H1 (cell line): ENCODE results near the gene AHRR. TPM values are rescaled to one million over a fixed set of nuclear protein-coding genes. Genes with fewer than 3 reads are reported as not detected.

Experiments
- CTBP2 ChIP-seq: IDR thresholded peaks from 2 replicates; pipeline ENCODE4 v1.7.0; 2011; ENCODE audit warnings: borderline replicate concordance, mild to moderate bottlenecking, moderate library complexity, mixed read lengths, low read length; ENCODE audit not compliant: insufficient read depth, insufficient read length
- HDAC6 ChIP-seq: IDR thresholded peaks from one replicate; pipeline ENCODE4 v1.7.1; 2012; ENCODE audit warnings: low read depth, mild to moderate bottlenecking, inconsistent platforms, low read length, moderate library complexity
- NANOG ChIP-seq: IDR thresholded peaks from 2 replicates; pipeline ENCODE4 v1.6.1; 2011; ENCODE audit warnings: low read length, low read depth, mild to moderate bottlenecking, inconsistent platforms; ENCODE audit not compliant: insufficient read depth, poor library complexity, severe bottlenecking
- SP1 ChIP-seq: IDR thresholded peaks from 2 replicates; pipeline ENCODE4 v1.6.1; 2011; ENCODE audit warnings: low read depth, low read length
- polyA plus RNA-seq, 7 experiments: library from polyadenylated mRNA; depleted of rRNA in 3 of 7; stranded (reverse) in 5 of 7; unstranded in 2 of 7; fragments of >200 nt in 5 of 7; fragments of 200-250 nt in 2 of 7; gene quantifications; 1 replicate in 5 of 7; 2 replicates in 1 of 7; 4 replicates in 1 of 7; pipeline versions ENCODE4 v1.2.1 to v1.2.3, GENCODE V29; 2011 to 2013; ENCODE audit warnings: missing spikeins in 2 of 7, mixed read lengths in 2 of 7
- total RNA-seq: library from RNA; stranded (reverse); fragmentation: NEBNext Ultra II Directional; extraction: Animal tissue kit (Norgen Biotek cat#: 25700); gene quantifications from 2 replicates; pipeline ENCODE4 v1.2.1, GENCODE V29; 2021
- TF ChIP-seq, protein P1 (sequence below): IDR thresholded peaks from 2 replicates; pipeline ENCODE4 v1.6.1; 2012; ENCODE audit warnings: inconsistent platforms
- TF ChIP-seq, protein P2 (sequence below): fragments of 300-600 bp; sonication (generic); IDR thresholded peaks from 2 replicates; pipeline ENCODE4 v1.7.1; 2012; ENCODE audit warnings: low read length, moderate library complexity, mild to moderate bottlenecking, inconsistent platforms; ENCODE audit not compliant: insufficient replicate concordance

Gene AHRR
- total and polyA plus RNA-seq, 2 of the 8 experiments (the other 6 are each of a cell fraction or from before 2014, with no cell fraction given): 0.41 to 0.80 TPM

DNA sequence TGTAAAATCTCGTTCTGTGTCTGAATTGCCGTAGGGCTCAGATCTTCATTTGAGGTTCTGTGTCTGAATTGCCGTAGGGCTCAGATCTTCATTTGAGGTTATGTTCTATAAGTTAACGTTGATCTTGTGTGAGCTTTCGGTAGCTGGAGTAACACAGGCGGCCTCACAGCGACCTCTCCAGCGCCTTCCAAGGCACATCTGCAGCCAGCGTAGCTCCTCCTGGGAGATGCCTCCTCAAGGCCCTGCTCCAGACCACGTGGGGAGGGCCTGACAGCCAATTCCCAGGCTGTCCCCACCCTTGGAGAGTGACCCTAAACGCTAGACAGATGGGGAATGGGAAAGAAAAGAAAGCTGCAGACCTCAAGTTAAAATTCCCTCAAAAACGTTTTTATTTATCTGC, 8.7 kb upstream of the AHRR start (continued):
- TF ChIP-seq, protein P1, sequence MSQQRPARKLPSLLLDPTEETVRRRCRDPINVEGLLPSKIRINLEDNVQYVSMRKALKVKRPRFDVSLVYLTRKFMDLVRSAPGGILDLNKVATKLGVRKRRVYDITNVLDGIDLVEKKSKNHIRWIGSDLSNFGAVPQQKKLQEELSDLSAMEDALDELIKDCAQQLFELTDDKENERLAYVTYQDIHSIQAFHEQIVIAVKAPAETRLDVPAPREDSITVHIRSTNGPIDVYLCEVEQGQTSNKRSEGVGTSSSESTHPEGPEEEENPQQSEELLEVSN: no peak
- no peak for TF ChIP-seq NANOG
- TF ChIP-seq CTBP2: no peak
- TF ChIP-seq SP1: no peak
- TF ChIP-seq HDAC6: no peak
- TF ChIP-seq, protein P2, sequence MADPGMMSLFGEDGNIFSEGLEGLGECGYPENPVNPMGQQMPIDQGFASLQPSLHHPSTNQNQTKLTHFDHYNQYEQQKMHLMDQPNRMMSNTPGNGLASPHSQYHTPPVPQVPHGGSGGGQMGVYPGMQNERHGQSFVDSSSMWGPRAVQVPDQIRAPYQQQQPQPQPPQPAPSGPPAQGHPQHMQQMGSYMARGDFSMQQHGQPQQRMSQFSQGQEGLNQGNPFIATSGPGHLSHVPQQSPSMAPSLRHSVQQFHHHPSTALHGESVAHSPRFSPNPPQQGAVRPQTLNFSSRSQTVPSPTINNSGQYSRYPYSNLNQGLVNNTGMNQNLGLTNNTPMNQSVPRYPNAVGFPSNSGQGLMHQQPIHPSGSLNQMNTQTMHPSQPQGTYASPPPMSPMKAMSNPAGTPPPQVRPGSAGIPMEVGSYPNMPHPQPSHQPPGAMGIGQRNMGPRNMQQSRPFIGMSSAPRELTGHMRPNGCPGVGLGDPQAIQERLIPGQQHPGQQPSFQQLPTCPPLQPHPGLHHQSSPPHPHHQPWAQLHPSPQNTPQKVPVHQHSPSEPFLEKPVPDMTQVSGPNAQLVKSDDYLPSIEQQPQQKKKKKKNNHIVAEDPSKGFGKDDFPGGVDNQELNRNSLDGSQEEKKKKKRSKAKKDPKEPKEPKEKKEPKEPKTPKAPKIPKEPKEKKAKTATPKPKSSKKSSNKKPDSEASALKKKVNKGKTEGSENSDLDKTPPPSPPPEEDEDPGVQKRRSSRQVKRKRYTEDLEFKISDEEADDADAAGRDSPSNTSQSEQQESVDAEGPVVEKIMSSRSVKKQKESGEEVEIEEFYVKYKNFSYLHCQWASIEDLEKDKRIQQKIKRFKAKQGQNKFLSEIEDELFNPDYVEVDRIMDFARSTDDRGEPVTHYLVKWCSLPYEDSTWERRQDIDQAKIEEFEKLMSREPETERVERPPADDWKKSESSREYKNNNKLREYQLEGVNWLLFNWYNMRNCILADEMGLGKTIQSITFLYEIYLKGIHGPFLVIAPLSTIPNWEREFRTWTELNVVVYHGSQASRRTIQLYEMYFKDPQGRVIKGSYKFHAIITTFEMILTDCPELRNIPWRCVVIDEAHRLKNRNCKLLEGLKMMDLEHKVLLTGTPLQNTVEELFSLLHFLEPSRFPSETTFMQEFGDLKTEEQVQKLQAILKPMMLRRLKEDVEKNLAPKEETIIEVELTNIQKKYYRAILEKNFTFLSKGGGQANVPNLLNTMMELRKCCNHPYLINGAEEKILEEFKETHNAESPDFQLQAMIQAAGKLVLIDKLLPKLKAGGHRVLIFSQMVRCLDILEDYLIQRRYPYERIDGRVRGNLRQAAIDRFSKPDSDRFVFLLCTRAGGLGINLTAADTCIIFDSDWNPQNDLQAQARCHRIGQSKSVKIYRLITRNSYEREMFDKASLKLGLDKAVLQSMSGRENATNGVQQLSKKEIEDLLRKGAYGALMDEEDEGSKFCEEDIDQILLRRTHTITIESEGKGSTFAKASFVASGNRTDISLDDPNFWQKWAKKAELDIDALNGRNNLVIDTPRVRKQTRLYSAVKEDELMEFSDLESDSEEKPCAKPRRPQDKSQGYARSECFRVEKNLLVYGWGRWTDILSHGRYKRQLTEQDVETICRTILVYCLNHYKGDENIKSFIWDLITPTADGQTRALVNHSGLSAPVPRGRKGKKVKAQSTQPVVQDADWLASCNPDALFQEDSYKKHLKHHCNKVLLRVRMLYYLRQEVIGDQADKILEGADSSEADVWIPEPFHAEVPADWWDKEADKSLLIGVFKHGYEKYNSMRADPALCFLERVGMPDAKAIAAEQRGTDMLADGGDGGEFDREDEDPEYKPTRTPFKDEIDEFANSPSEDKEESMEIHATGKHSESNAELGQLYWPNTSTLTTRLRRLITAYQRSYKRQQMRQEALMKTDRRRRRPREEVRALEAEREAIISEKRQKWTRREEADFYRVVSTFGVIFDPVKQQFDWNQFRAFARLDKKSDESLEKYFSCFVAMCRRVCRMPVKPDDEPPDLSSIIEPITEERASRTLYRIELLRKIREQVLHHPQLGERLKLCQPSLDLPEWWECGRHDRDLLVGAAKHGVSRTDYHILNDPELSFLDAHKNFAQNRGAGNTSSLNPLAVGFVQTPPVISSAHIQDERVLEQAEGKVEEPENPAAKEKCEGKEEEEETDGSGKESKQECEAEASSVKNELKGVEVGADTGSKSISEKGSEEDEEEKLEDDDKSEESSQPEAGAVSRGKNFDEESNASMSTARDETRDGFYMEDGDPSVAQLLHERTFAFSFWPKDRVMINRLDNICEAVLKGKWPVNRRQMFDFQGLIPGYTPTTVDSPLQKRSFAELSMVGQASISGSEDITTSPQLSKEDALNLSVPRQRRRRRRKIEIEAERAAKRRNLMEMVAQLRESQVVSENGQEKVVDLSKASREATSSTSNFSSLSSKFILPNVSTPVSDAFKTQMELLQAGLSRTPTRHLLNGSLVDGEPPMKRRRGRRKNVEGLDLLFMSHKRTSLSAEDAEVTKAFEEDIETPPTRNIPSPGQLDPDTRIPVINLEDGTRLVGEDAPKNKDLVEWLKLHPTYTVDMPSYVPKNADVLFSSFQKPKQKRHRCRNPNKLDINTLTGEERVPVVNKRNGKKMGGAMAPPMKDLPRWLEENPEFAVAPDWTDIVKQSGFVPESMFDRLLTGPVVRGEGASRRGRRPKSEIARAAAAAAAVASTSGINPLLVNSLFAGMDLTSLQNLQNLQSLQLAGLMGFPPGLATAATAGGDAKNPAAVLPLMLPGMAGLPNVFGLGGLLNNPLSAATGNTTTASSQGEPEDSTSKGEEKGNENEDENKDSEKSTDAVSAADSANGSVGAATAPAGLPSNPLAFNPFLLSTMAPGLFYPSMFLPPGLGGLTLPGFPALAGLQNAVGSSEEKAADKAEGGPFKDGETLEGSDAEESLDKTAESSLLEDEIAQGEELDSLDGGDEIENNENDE: no peak
